GM23338 (cell line): ENCODE measurements around the gene RPL12. TPM values are rescaled to one million over a fixed set of nuclear protein-coding genes. Genes with fewer than 3 reads are reported as not detected.

ENCODE experiments used
- EZH2phosphoT487 ChIP-seq: fragments of 200-600 bp; sonication (generic); IDR thresholded peaks from one replicate; pipeline ENCODE4 v1.8.1; 2018; ENCODE audit warnings: antibody characterized with exemption; ENCODE audit not compliant: unreplicated experiment
- NANOG ChIP-seq: IDR thresholded peaks from 2 replicates; pipeline ENCODE4 v1.6.1; 2016; ENCODE audit warnings: antibody characterized with exemption, borderline replicate concordance
- ZNF462 ChIP-seq: fragments of 250-450 bp; sonication (Bioruptor Pico); IDR thresholded peaks from 2 replicates; pipeline ENCODE4 v1.5.0; 2020; ENCODE audit warnings: mild to moderate bottlenecking, moderate library complexity
- polyA plus RNA-seq: library from polyadenylated mRNA; unstranded; fragments of >200 nt; fragmentation: Nextera tagmentation; extraction: Ambion mirVana; gene quantifications from 2 replicates; pipeline ENCODE4 v1.2.1, GENCODE V29; 2016
- small RNA-seq: library from RNA; depleted of rRNA; stranded (forward); fragments of <200 nt; gene quantifications from one replicate; pipeline ENCODE3, GENCODE V24; 2014; ENCODE audit warnings: low replicate concordance
- total RNA-seq: library from RNA; depleted of rRNA; stranded (reverse); fragments of >200 nt; shearing (Covaris generic); gene quantifications from 2 replicates; pipeline ENCODE4 v1.2.3, GENCODE V29; 2014; rRNA removed
- TF ChIP-seq, protein P1 (sequence below): IDR thresholded peaks from 2 replicates; pipeline ENCODE4 v1.6.1; 2016; ENCODE audit warnings: antibody characterized with exemption

The RPL12 gene
- total and polyA plus RNA-seq, 2 experiments from 2014 or later, result 2,121 to 2,596 TPM

- no peak for TF ChIP-seq ZNF462 (CRISPR knock-in tag)
- no peak for TF ChIP-seq NANOG
- TF ChIP-seq, protein P1, sequence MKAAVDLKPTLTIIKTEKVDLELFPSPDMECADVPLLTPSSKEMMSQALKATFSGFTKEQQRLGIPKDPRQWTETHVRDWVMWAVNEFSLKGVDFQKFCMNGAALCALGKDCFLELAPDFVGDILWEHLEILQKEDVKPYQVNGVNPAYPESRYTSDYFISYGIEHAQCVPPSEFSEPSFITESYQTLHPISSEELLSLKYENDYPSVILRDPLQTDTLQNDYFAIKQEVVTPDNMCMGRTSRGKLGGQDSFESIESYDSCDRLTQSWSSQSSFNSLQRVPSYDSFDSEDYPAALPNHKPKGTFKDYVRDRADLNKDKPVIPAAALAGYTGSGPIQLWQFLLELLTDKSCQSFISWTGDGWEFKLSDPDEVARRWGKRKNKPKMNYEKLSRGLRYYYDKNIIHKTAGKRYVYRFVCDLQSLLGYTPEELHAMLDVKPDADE, result no peak
- TF ChIP-seq EZH2phosphoT487, result no peak
Measured at GRCh38 chr9:127398275-127398647, 52.9 kb downstream of the RPL12 start (continued).

Small RNA genes lying within 50 kb of the gene (small RNA-seq; reads per million reads assigned to genes)
- gene RF00019 (not detected), gene SNORA65 (117 reads per million, percentile 99 among the genes with 10 or more reads in this experiment)

Other genes starting within 250 kb of the RPL12 start
- gene GARNL3, start 186.6 kb downstream of the RPL12 start, total RNA-seq, result 12.6 and 21.9 TPM in 2 replicates
- gene GARNL3, start 186.6 kb downstream of the RPL12 start, polyA plus RNA-seq, result 5.2 and 8.7 TPM in 2 replicates
- gene SLC2A8, start 54.2 kb downstream of the RPL12 start, total RNA-seq, result 28.9 and 34.1 TPM in 2 replicates
- gene SLC2A8, start 54.2 kb downstream of the RPL12 start, polyA plus RNA-seq, result 16.3 and 18.9 TPM in 2 replicates
- gene ZNF79, start 27.0 kb downstream of the RPL12 start, total RNA-seq, result 5.8 and 6.3 TPM in 2 replicates
- 2.2 and 2.9 TPM in 2 replicates for gene ZNF79, start 27.0 kb downstream of the RPL12 start, polyA plus RNA-seq
- gene LRSAM1, start 104 bp upstream of the RPL12 start, total RNA-seq, result 16.9 and 21.9 TPM in 2 replicates
- 12.8 and 16.1 TPM in 2 replicates for gene LRSAM1, start 104 bp upstream of the RPL12 start, polyA plus RNA-seq
- 48.6 and 76.4 TPM in 2 replicates for gene STXBP1, start 160.9 kb upstream of the RPL12 start, total RNA-seq
- 45.8 and 50.4 TPM in 2 replicates for gene STXBP1, start 160.9 kb upstream of the RPL12 start, polyA plus RNA-seq